NCI-H510A (cell line): ENCODE results near the gene IDE.
"Not testable (repeated sequence)": the region's sequence is repeated elsewhere in the genome, so short reads cannot be mapped to it uniquely, and the experiment has no call there.

Source experiments
- DNase-seq: peaks from one replicate; lab custom pipeline; 2025; lab: John Stamatoyannopoulos, UW

IDE gene

DNA sequence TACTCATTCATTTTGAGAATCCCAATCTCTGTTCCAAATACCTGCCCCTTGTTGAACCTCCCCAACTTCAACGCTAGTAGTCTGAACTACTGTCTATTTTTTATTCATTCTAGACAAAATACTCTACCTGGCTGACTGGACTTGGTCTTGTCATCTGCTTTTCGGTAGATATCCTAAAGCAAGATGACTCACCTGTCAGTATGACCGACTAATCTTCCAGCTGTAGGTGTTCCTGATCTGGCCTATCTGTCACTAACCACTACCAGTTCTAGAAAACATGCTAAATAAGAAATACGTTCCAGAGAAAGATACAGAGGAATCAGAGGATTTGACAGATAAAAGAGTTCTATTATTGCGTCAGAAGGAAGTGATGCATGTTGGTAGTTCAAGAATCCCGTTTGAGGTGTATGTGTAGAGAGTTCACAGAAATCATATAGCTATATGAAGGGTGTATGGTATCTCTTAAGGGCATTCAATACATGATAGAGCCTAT, 81.1 kb downstream of the IDE start:
- no peak for DNase-seq

DNA sequence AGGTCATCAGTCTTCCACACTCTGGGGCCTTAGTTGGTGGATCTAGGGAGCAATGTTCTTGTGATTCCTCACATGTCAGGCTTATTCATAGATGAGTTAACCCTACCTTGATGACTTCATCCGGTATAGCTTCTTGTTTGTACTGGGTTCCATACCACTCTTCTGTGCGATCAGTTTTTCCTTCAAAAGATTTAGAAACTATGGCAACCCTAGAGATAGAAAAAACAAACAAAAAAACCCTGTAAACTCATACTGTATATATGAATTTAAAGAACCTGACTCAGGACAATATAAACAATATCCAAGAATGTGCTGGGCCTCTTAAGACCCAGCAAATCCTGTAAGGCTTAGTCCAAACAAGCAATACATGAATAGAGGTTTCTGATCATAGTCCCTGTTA, 83.5 kb downstream of the IDE start:
- no peak for DNase-seq

DNA sequence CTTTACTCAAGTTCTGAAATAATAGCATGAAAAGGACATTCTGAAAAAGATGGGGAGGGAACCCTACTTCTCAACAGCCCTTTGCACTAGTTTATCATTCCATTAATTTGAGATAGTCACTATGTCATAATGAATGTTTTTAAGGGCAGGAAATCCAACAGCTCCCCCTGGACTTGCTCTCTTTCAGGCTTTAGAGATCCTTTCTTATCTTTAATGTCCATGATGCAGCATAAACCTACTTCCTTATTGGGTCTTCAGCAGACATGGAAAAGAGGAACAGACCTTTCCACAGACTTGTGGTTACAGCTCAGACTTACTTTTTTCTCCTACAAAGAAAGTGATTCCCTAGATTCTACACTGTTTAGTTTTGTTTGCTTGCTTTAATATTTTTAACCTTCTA, 87.3 kb downstream of the IDE start:
- no peak for DNase-seq

DNA sequence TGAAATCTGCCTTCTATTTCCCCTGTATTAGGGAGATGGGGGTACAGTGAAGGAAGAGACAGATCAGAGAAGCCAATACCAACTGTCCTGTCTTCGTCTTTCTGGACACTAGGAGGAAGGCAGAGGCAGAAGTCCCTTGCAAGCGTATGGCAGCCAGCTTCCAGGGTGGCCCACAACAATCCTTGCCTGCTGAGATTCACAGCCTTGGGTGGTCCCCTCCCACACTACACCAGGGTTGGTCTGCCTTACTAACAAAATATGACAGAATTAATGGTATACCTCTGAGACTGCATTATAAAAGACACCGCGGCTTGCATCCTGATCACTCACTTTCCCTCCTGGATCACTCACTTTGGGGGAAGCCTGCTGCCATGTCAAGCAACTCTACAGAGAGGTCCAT, 90.4 kb downstream of the IDE start:
- no peak for DNase-seq

DNA sequence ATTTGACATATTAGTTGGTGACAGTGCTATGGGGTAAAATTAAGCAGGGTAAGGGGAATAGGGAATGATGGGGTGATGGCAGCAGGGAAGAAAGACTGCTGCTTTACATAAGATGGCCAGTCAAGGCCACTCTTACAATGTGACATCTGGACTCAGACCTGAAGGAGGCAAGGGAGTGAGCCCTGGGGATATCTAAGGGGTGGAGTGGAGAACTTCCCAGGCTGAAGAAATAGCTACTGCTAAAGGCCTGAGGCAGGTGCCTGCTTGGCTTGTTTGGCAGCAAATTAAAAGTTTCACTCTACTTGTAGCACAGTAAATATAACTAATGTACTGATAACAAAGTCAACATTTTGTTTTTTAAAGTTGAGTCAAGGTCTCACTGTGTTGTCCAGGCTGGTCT, 93.5 kb downstream of the IDE start:
- no peak for DNase-seq

DNA sequence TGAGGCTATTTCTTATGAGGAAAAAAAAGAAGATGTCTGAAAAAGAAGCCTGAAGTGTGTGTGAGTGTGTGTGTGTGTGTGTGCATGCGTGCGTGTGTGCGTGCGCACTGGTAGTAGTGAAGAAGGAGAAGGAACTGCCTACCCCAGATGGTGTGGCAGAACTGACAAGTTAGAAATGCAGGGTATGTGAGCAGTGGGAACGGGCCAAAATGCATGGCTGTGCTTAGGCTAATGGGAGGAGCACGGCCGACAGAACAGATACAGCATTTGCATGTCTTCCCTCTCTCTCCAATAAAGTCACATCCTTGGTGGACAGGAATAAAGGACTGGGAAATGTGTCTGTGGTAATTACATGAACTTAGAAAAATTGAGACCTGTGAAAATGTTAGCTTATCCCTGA, 94.3 kb downstream of the IDE start:
- DNase-seq: no peak

DNA sequence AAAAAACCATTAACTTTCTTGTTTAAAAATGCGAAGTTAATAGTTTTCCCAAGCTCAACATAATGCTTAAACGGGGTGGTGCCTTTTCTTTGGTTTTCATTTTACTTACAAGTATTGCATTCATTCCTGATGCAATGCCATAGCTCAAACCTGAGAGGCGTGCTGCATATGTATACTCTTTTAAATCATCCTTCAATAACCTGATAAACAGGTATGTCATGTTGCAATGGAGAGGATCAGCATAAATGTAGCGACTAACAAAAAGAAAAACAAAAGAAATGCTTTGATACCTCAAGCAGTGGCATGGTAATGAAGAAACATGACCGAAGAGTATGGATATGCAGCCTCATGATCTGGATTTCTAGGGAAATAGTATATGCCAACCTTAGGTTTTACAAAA, 95.4 kb downstream of the IDE start:
- no peak for DNase-seq

DNA sequence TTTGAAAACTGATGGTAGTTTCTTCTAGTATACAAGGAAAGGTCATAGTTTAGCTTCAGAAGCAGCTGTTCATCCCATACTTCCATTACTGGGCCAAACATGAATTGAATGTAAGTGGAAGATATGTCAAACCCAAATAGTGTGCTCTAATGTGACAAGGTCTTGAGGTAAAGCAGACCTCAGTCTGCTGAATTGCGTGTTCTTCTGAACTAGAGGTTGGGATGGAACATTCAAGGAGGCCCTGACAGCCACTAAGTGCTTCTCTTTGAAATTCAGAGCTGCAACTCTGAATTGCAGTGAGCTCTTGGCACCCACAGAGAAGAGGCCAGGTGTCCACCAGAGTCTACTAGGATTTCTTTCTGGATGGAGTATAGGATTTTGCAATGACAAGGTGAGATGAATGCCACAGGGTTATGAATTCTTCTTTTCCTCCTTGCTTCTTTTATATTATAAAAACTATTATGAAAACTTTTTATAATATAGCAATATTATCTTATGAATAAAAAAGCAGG, 98.5 kb downstream of the IDE start:
- DNase-seq: no peak

DNA sequence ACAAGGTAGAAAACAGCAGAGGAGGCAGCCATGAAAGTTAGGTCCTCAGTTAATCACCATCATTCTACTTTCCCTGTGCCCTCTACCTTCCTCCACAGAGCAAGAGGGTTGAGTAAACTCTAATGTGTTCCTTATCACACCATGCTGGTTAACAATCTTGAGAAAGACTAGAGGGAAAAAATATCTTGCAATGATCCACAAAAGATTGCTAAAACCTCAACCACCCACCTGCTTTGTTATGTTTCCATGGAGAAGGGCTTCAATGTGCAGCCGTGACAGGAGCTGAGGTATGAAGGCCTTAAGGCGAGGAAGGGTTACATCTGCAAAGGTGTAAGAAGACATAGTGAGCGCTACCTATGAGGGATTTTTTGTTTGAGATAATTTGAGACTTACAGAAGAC, 103.9 kb downstream of the IDE start:
- no peak for DNase-seq

DNA sequence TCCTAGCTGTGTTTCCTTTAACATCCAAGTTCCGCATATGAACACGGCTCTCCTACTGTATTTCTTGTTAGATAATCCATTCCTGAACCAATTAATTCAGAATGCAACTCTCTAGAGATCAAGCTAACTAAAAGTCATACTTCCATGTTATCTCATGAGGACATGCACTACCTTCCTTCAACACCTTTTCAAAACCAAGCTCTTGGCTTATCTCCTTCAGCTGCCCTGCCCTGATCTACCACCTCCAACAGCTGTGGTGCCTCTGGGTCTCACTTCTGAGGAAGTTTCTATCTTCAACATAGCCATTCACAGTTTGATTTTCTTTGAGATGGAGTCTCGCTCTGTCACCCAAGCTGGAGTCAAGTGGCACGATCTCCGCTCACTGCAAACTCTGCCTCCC, 109.5 kb downstream of the IDE start:
- DNase-seq: no peak

DNA sequence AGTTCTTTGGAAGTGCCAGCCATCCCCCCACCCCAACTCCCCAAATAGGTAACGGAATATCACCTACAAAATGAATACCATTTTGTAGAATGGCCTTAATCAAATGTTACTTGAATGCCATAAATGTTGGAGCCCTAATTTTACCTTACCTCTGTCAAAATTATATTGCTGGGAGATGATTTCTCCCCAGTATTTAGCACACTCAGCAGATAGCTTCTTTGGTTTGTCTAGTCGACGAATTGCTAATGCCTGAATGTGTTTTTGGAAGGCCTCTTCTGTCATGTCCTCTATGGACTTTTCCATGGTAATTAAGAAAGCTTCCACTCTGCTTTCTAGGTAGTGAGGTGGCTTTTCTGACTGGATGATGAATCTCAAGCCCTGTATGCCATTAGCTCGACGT, 110.3 kb downstream of the IDE start:
- DNase-seq: no peak

DNA sequence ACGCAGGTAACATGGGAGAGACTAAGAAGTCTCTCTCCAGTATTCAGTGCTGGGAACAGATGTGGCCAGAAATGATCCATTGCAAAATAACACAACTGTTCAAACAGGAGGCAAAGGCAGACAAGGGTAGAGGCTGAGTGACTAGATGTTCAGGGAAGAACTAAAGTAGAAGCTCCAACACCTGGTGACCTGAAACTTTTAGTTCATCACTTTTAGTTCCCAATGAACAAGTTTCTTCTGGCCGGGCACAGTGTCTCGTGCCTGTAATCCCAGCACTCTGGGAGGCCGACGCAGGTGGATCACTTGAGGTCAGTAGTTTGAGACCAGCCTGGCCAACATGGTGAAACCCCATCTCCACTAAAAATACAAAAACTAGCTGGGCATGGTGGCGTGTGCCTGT, 118.9 kb downstream of the IDE start:
- not testable (repeated sequence) for DNase-seq

DNA sequence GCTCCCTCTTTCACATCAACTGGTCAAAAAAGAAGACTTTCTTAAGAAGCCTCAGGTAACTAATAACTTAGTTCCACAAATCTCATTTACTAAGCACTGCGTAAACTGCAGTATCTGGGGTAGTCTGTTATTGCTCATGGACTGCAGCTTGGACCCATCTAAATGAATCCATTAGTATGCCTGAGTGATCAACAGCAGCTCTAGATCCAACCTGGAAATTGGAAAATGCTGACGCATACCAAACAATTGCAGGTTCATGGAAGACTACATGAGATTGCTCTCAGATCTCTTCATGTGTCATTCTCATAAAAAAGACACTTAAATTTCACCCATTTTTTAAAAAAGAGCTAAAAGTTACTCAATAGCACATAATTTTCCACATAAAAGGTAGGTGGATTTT, 121.6 kb downstream of the IDE start:
- no peak for DNase-seq

DNA sequence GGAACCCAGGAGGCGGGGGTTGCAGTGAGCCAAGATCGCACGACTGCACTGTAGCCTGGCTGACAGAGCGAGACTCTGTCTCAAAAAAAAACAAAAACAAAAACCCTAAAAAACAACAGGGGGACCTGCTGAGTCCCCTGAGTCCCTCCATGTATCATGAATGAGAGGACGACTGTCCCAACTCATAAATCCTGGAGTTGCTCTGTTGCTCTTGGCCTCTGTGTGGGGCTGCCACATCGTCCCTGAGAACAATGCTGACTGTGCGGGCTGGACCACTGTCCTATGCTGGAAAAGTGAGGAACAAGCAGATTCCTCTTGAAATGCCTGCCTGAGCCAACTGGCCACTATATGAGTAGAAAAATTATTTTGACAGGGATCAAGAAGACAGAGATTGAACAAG, 122.5 kb downstream of the IDE start:
- no peak for DNase-seq

DNA sequence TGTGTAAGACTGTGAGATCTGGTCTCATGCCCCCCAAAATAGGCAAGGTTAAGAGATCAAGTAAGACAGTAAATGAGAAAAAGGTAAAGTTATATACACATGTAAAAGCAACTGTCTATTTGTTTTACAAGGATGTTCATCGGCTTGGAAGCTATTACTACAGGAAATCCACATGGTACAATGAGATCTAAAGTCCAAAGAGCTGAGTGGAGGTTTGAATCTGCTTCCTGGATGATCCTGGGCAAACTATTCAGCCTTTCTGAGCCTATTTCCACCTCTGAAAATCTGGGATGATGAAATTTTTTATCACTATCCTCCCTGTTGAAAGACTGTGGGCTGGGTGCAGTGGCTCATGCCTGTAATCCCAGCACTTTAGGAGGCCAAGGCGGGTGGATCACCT, 123.0 kb downstream of the IDE start:
- no peak for DNase-seq

DNA sequence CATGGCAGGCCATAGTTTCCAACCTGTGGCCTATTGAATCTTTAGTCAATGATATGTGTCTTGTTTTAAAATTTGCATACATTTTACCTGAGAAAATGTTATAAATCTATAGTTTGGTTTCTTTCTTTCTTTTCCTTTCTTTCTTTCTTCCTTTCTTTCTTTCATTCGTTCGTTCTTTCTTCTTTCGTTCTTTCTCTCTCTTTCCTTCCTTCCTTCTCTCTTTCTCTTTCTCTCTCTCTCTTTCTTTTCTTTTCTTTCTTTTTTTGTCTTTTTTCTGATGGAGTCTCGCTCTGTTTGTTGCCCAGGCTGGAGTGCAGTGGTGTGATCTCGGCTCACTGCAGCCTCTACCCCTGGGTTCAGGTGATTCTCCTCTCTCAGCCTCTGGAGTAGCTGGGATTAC, 133.3 kb downstream of the IDE start:
- DNase-seq: no peak

DNA sequence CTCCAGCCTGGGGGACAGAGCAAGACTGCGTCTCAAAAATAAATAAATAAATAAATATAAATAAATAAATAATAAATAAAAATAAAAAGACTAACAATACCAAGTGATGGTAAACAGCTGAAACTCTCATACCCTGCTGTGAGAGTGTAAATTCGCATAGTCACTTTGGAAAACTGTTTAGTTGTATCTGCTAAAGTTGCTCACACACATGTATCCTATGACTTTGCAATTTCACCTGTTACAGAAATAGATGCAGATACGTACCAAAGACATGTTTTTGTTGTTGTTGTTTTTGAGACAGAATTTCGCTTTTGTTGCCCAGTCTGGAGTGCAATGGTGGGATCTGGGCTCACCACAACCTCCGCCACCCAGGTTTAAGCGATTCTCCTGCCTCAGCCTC, 135.7 kb downstream of the IDE start:
- no peak for DNase-seq

DNA sequence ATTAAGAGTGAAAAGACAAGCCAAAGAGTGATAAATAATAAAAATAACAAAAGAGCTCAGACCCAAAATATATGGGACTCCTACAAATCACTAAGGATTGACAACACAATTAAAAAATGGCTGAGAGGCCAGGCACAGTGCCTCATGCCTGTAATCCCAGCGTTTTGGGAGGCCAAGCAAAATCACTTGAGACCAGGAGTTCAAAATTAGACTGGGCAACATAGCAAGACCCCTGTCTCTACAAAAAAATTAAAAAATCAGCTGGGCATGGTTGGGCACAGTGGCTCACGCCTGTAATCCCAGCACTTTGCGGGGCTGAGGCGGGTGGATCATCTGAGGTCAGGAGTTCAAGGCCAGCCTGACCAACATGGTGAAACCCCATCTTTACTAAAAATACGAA, 137.3 kb downstream of the IDE start:
- DNase-seq: no peak

DNA sequence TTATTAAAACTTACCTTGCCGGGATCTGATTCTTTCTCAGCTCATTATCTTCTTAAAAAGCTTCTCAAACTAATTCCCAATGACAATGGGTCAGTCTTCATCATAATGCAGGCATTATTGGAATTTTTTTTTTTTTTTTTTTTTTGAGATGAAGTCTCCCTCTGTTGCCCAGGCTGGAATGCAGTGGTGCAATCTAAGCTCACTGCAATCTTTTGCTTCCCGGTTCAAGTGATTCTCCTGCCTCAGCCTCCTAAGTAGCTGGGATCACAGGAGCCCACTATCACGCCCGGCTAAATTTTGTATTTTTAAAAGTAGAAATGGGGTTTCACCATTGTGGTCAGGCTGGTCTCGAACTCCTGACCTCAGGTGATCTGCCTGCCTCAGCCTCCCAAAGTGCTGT, 137.8 kb downstream of the IDE start:
- DNase-seq: not testable (repeated sequence)

DNA sequence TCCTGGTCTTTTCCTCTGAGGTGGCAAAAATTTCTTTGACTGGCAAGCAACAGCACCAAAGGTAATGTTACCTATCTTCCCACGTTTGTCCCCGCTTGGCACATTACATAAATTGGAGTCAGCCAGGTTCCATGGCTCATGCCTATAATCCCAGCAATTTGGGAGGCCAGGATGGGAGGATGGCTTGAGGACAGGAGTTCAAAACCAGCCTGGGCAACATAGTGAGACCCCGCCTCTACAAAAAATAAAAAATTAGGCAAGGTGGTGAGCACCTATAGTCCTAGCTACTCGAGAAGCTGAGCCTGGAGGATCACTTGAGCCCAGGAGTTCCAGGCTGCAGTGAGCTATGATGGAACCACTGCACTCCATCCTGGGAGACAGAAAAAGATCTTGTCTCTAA, 139.5 kb downstream of the IDE start:
- DNase-seq: no peak

DNA sequence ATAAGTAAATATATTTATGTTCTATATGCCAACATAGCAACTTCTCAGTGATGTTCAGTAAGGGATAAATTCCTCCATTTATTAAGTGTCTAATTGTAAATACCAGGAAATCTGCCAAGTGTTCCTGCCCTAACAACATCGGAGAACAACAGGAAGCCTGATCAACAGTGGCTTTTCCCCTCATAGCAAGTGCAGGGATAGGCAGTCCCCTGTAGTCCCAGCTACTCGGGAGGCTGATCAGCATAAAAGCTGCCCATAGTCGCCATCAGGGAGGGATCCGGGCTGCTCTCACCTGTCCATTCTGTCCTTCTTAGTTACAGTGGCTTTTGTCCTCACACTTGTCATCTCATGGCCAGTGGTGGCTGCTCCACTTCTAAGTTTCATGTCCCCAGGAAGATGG, 141.3 kb downstream of the IDE start:
- no peak for DNase-seq

DNA sequence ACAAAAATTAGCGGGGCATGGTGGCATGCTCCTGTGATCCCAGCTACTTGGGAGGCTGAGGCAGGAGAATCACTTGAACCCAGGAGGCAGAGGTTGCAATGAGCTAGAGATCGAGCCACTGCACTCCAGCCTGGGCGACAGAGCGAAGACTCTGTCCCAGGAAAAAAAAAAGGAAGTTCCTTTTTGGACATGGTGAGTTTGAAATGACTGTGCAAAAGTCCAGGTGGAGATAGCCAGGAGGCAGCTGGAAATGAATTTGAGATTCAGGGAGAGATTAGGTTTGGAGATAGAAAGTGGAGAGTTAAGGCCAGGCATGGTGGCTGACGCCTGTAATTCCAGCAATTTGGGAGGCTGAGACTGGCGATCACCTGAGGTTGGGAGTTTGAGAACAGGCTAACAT, 143.8 kb downstream of the IDE start:
- no peak for DNase-seq

DNA sequence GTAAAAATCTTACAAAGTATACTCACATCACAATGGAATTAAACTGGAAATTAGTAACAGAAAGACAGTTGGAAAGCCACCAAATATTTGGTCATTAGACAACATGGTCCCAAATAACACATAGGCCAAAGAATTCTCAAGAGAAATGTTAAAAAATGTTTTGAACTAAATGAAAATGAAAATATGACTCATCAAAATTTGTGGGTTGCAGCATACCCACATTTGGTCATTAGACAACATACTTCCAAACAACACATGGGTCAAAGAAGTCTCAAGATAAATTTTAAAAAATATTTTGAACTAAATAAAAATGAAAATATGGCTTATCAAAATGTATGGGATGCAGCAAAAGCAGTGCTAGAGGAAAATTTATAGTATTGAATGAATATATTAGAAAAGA, 152.3 kb downstream of the IDE start:
- DNase-seq: no peak

DNA sequence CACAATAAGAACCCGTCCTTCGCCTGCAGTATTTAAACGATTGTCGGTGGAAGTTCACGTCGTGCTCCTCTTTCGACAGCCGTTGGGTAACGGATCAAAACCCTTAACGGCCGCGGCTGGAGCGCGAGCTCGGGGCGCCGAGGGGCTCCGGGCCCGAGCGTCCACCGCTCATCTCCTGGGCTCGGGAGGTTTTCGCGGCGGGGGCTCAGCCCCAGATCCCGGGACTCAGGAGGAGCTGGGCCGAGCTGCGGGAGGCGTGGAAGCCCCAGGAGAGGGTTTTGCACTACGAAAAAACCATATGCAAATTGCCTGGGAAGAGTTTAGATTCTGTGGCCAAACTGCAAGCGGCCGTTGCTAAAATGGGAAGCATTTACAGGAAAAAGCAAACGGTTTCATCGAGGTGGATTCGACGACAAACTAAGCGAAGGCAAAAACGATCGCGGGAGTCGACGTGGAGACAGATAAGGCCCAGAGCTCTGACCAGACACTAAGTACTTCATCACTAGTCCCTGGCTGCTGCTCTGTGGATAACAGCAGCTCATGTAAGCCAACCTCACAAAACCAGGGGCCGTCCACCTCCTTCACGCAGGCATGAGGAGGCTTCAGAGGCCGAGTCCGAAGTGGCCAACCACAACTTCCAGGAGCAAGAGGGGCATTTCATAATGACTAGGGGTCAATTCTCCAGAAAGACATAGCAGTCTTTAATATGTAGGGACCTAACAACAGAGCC, 153.2 kb downstream of the IDE start:
- DNase-seq: no peak
